T47D (cell line): ENCODE results near the gene CLIC3.

Experiments used
- DNase-seq, 2 experiments: peaks; one replicate each; pipeline versions ENCODE4 v3.0.0 to v3.0.0-alpha.2; 2011 to 2012; ENCODE audit warnings: low read depth in 1 of 2, low spot score in 1 of 2
- JUND ChIP-seq: IDR thresholded peaks from 2 replicates; pipeline ENCODE4 v1.6.1; 2012; ENCODE audit warnings: low read depth
- in situ Hi-C: cut with HindIII; loops from 2 replicates; pipeline ENCODE4 v1.10.0; 2016; ENCODE audit warnings: low sequenced_read_pairs, low pct_unique_long_range_greater_than_20kb

The CLIC3 gene

GRCh38 chr9:137027369-137028262, 31.2 kb upstream of the CLIC3 start, which contains the start of gene ABCA2:
Gene ABCA2, minus strand, starts transcription at chr9:137028237. Its CDS starts 97 bp downstream, at chr9:137028140.
- in situ Hi-C loops, result no loop called here
- no peak for TF ChIP-seq JUND
- DNase-seq, result peak in 1 of 2 experiments; percentile 39

- no peak for DNase-seq
- in situ Hi-C loops, result no loop called here
- TF ChIP-seq JUND, result no peak
Observed at GRCh38 chr9:137026828-137027227, 30.5 kb upstream of the CLIC3 start.

- no peak for TF ChIP-seq JUND
- no peak for DNase-seq
- in situ Hi-C loops, result no loop called here
Observed at GRCh38 chr9:137026384-137026783, 30.0 kb upstream of the CLIC3 start.

GRCh38 chr9:137025517-137025966, 29.2 kb upstream of the CLIC3 start:
- in situ Hi-C loops, result no loop called here
- DNase-seq, result peak; percentile 86 to 98
- TF ChIP-seq JUND, result no peak

GRCh38 chr9:137023583-137023991, 27.2 kb upstream of the CLIC3 start:
- in situ Hi-C loops, result no loop called here
- TF ChIP-seq JUND, result no peak
- no peak for DNase-seq

GRCh38 chr9:137023157-137023556, 26.8 kb upstream of the CLIC3 start:
- TF ChIP-seq JUND, result no peak
- DNase-seq, result no peak
- in situ Hi-C loops, result no loop called here

GRCh38 chr9:137022662-137023008, 26.3 kb upstream of the CLIC3 start:
- DNase-seq, result no peak
- in situ Hi-C loops, result no loop called here
- TF ChIP-seq JUND, result no peak

GRCh38 chr9:137021979-137022661, 25.8 kb upstream of the CLIC3 start:
- TF ChIP-seq JUND, result no peak
- DNase-seq, result peak; percentile 94 to 100
- in situ Hi-C loops, result no loop called here

GRCh38 chr9:137021568-137021978, 25.2 kb upstream of the CLIC3 start:
- no peak for TF ChIP-seq JUND
- in situ Hi-C loops, result no loop called here
- DNase-seq, result no peak

GRCh38 chr9:137020771-137021567, 24.6 kb upstream of the CLIC3 start:
- no peak for DNase-seq
- in situ Hi-C loops, result no loop called here
- no peak for TF ChIP-seq JUND

- TF ChIP-seq JUND, result no peak
- in situ Hi-C loops, result no loop called here
- no peak for DNase-seq
Observed at GRCh38 chr9:137019891-137020683, 23.7 kb upstream of the CLIC3 start.

GRCh38 chr9:137018761-137019559, 22.6 kb upstream of the CLIC3 start:
- in situ Hi-C loops, result no loop called here
- no peak for DNase-seq
- TF ChIP-seq JUND, result no peak
